HG02943 (cell line): ENCODE measurements around the gene LPP.

ENCODE experiments used
- ATAC-seq: cut with Tn5 transposase; IDR thresholded peaks from one replicate; pipeline ENCODE4 v1.9.1; 2021; ENCODE audit warnings: mild to moderate bottlenecking, low read depth, moderate library complexity; ENCODE audit not compliant: unreplicated experiment

Gene LPP

GRCh38 chr3:188746291-188746783 lies 592.4 kb downstream of the LPP start:
- no peak for ATAC-seq

GRCh38 chr3:188747489-188747888 lies 593.5 kb downstream of the LPP start:
- ATAC-seq: no peak

GRCh38 chr3:188749010-188749617 lies 595.2 kb downstream of the LPP start:
- no peak for ATAC-seq

GRCh38 chr3:188749830-188750229 lies 595.9 kb downstream of the LPP start:
- no peak for ATAC-seq

- no peak for ATAC-seq
These were observed 596.7 kb downstream of the LPP start for GRCh38 chr3:188750617-188751016.

GRCh38 chr3:188752850-188753249 lies 598.9 kb downstream of the LPP start:
- no peak for ATAC-seq

- no peak for ATAC-seq
These were observed 600.3 kb downstream of the LPP start for GRCh38 chr3:188754267-188754666.

- ATAC-seq: no peak
These were observed 602.3 kb downstream of the LPP start for GRCh38 chr3:188756241-188756640.

GRCh38 chr3:188759336-188760005 lies 605.5 kb downstream of the LPP start:
- no peak for ATAC-seq

- ATAC-seq: no peak
These were observed 606.5 kb downstream of the LPP start for GRCh38 chr3:188760408-188760807.

GRCh38 chr3:188761439-188761838 lies 607.5 kb downstream of the LPP start:
- ATAC-seq: no peak

- ATAC-seq: no peak
These were observed 608.0 kb downstream of the LPP start for GRCh38 chr3:188761964-188762363.

- ATAC-seq: no peak
These were observed 610.7 kb downstream of the LPP start for GRCh38 chr3:188764609-188765008.

- ATAC-seq: no peak
These were observed 615.9 kb downstream of the LPP start for GRCh38 chr3:188769831-188770230.

- no peak for ATAC-seq
These were observed 618.9 kb downstream of the LPP start for GRCh38 chr3:188772886-188773285.

GRCh38 chr3:188775412-188775811 lies 621.5 kb downstream of the LPP start:
- no peak for ATAC-seq

- ATAC-seq: no peak
These were observed 622.5 kb downstream of the LPP start for GRCh38 chr3:188776447-188776846.

GRCh38 chr3:188778091-188778852 lies 624.3 kb downstream of the LPP start:
- no peak for ATAC-seq

GRCh38 chr3:188779281-188779980 lies 625.5 kb downstream of the LPP start:
- no peak for ATAC-seq

- no peak for ATAC-seq
These were observed 626.5 kb downstream of the LPP start for GRCh38 chr3:188780193-188781147.
